Astrocyte (in vitro differentiated cells and primary cell): Measurements from ENCODE around the gene GTF2IRD1. TPM values are rescaled to one million over a fixed set of nuclear protein-coding genes. Genes with fewer than 3 reads are reported as not detected.
"Not testable (repeated sequence)": the region's sequence is repeated elsewhere in the genome, so short reads cannot be mapped to it uniquely, and the experiment has no call there.

Source experiments
- DNase-seq: peaks from one replicate; pipeline ENCODE4 v3.0.0-alpha.2; 2010; ENCODE audit warnings: low read depth
- FAIRE-seq: peaks from 2 replicates; lab custom pipeline; 2011; peaks lifted over from hg19 to GRCh38; lab: Jason Lieb, UNC
- H2AFZ ChIP-seq: 2 replicates; pipeline ENCODE4 v1.6.0; 2012; ENCODE audit warnings: low read depth, low read length, inconsistent platforms
- H3K27ac ChIP-seq: 2 replicates; pipeline ENCODE4 v1.5.1; 2011; ENCODE audit warnings: low read depth, low read length, inconsistent platforms
- H3K27me3 ChIP-seq: 2 replicates; pipeline ENCODE4 v1.6.0; 2011; ENCODE audit warnings: low read length, inconsistent platforms; ENCODE audit not compliant: insufficient read depth
- H3K36me3 ChIP-seq: 2 replicates; pipeline ENCODE4 v1.5.1; 2011; ENCODE audit warnings: low read length, inconsistent platforms; ENCODE audit not compliant: insufficient read depth
- H3K4me1 ChIP-seq: 2 replicates; pipeline ENCODE4 v1.5.1; 2011; ENCODE audit warnings: low read length, inconsistent platforms; ENCODE audit not compliant: insufficient read depth
- H3K4me2 ChIP-seq: 2 replicates; pipeline ENCODE4 v1.6.0; 2012; ENCODE audit warnings: low read length, inconsistent platforms
- H3K4me3 ChIP-seq: 2 replicates; pipeline ENCODE4 v1.5.1; 2011; ENCODE audit warnings: low read depth, mild to moderate bottlenecking, low read length, inconsistent platforms; ENCODE audit not compliant: insufficient read depth
- H3K79me2 ChIP-seq: 2 replicates; pipeline ENCODE4 v1.6.0; 2012; ENCODE audit warnings: mild to moderate bottlenecking, low read length, inconsistent platforms; ENCODE audit not compliant: insufficient read depth
- H3K9ac ChIP-seq: 2 replicates; pipeline ENCODE4 v1.6.0; 2012; ENCODE audit warnings: mild to moderate bottlenecking, low read length, inconsistent platforms
- H3K9me3 ChIP-seq: 2 replicates; pipeline ENCODE4 v1.5.1; 2012; ENCODE audit warnings: low read depth, mild to moderate bottlenecking, low read length, inconsistent platforms; ENCODE audit not compliant: insufficient read depth
- H4K20me1 ChIP-seq: 2 replicates; pipeline ENCODE4 v1.6.0; 2012; ENCODE audit warnings: low read length, inconsistent platforms; ENCODE audit not compliant: insufficient read depth
- H3K27ac Mint-ChIP-seq: one replicate; pipeline ENCODE4 v1.8.0; 2021; ENCODE audit warnings: mild to moderate bottlenecking, mixed read lengths; ENCODE audit not compliant: unreplicated experiment
- H3K27me3 Mint-ChIP-seq: one replicate; pipeline ENCODE4 v1.8.0; 2021; ENCODE audit warnings: low read depth, mixed read lengths; ENCODE audit not compliant: unreplicated experiment
- H3K36me3 Mint-ChIP-seq: one replicate; pipeline ENCODE4 v1.8.0; 2021; ENCODE audit warnings: low read depth, mixed read lengths; ENCODE audit not compliant: unreplicated experiment
- H3K4me1 Mint-ChIP-seq: one replicate; pipeline ENCODE4 v1.8.0; 2021; ENCODE audit warnings: low read depth, mixed read lengths; ENCODE audit not compliant: unreplicated experiment
- H3K4me3 Mint-ChIP-seq: one replicate; pipeline ENCODE4 v1.8.0; 2021; ENCODE audit warnings: mild to moderate bottlenecking, moderate library complexity, mixed read lengths; ENCODE audit not compliant: unreplicated experiment
- H3K9me3 Mint-ChIP-seq: one replicate; pipeline ENCODE4 v1.8.0; 2021; ENCODE audit warnings: mild to moderate bottlenecking, mixed read lengths; ENCODE audit not compliant: unreplicated experiment
- EZH2 ChIP-seq: IDR thresholded peaks from 2 replicates; pipeline ENCODE4 v1.6.1; 2012; ENCODE audit warnings: mild to moderate bottlenecking, low read length, inconsistent platforms; ENCODE audit not compliant: insufficient read depth
- total RNA-seq: library from RNA; stranded (reverse); gene quantifications from 2 replicates; pipeline ENCODE4 v1.2.1, GENCODE V29; 2021
- TF ChIP-seq, protein P1 (sequence below): IDR thresholded peaks from 2 replicates; pipeline ENCODE4 v1.5.1; 2011; ENCODE audit warnings: low read depth, mild to moderate bottlenecking, inconsistent platforms, low read length, moderate library complexity; ENCODE audit not compliant: insufficient read depth

The GTF2IRD1 gene
- total RNA-seq, 1 donor from 2014 or later = 19.3 TPM

DNA sequence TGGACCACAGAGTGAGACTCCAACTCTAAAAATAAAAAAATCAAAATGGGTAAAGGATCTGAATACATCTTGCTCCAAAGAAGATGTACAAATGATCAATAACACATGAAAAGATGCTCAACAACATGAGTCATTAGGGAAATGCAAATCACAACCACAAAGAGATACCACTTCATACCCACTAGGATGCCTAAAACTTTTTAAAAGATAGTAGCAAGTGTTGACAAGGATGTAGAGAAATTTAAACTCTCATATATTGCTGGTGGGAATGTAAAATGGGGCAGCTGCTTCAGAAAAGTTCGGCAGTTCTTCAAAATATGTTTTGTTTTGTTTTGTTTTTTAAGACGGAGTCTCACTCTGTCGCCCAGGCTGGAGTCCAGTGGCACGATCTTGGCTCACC, 45.7 kb upstream of the GTF2IRD1 start:
- no peaks in the 10 kb centered on the region for H3K4me1 Mint-ChIP-seq
- peaks cover 6% of the 10 kb centered on the region for H3K36me3 ChIP-seq
- H3K4me2 ChIP-seq = no peak overlapping the region
- H3K4me1 ChIP-seq = no peaks in the 10 kb centered on the region
- peaks cover under 1% of the 10 kb centered on the region for H3K27me3 Mint-ChIP-seq
- no peak overlapping the region for H3K27ac Mint-ChIP-seq
- H2AFZ ChIP-seq = no peak overlapping the region
- H3K9me3 Mint-ChIP-seq = peaks cover 1% of the 10 kb centered on the region
- no peak overlapping the region for H3K9ac ChIP-seq
- no peaks in the 10 kb centered on the region for H3K79me2 ChIP-seq
- no peak for DNase-seq
- no peak for TF ChIP-seq EZH2
- TF ChIP-seq, protein P1, sequence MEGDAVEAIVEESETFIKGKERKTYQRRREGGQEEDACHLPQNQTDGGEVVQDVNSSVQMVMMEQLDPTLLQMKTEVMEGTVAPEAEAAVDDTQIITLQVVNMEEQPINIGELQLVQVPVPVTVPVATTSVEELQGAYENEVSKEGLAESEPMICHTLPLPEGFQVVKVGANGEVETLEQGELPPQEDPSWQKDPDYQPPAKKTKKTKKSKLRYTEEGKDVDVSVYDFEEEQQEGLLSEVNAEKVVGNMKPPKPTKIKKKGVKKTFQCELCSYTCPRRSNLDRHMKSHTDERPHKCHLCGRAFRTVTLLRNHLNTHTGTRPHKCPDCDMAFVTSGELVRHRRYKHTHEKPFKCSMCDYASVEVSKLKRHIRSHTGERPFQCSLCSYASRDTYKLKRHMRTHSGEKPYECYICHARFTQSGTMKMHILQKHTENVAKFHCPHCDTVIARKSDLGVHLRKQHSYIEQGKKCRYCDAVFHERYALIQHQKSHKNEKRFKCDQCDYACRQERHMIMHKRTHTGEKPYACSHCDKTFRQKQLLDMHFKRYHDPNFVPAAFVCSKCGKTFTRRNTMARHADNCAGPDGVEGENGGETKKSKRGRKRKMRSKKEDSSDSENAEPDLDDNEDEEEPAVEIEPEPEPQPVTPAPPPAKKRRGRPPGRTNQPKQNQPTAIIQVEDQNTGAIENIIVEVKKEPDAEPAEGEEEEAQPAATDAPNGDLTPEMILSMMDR = no peak
- no peak overlapping the region for H3K27ac ChIP-seq
- no peak overlapping the region for H3K4me3 Mint-ChIP-seq
- no peaks in the 10 kb centered on the region for H3K9me3 ChIP-seq
- no peak for FAIRE-seq
- no peak overlapping the region for H3K4me3 ChIP-seq
- no peaks in the 10 kb centered on the region for H4K20me1 ChIP-seq
- H3K36me3 Mint-ChIP-seq = peaks cover 4% of the 10 kb centered on the region
- H3K27me3 ChIP-seq = no peaks in the 10 kb centered on the region

- no peak for FAIRE-seq
- no peak overlapping the region for H2AFZ ChIP-seq
- TF ChIP-seq, protein P1 = no peak
- TF ChIP-seq EZH2 = no peak
Observed at GRCh38 chr7:74409571-74409970, 44.1 kb upstream of the GTF2IRD1 start.

GRCh38 chr7:74410772-74411171, 42.9 kb upstream of the GTF2IRD1 start:
- FAIRE-seq (no peak), DNase-seq (no peak)
- H3K9ac ChIP-seq = no peak overlapping the region
- H4K20me1 ChIP-seq = no peaks in the 10 kb centered on the region
- Mint-ChIP-seq H3K4me1 (no peaks in the 10 kb centered on the region), H3K36me3 (no peaks in the 10 kb centered on the region), H3K9me3 (no peaks in the 10 kb centered on the region), H3K27me3 (peaks cover 2% of the 10 kb centered on the region), H3K27ac (no peak overlapping the region), H3K4me3 (peak overlapping the region; percentile 20)
- no peaks in the 10 kb centered on the region for H3K79me2 ChIP-seq
- H3K36me3 ChIP-seq = no peaks in the 10 kb centered on the region
- H2AFZ ChIP-seq = no peak overlapping the region
- H3K4me2 ChIP-seq = no peak overlapping the region
- TF ChIP-seq, protein P1 = no peak
- TF ChIP-seq EZH2 = no peak
- no peaks in the 10 kb centered on the region for H3K4me1 ChIP-seq
- no peak overlapping the region for H3K4me3 ChIP-seq
- H3K9me3 ChIP-seq = no peaks in the 10 kb centered on the region
- H3K27ac ChIP-seq = no peak overlapping the region
- H3K27me3 ChIP-seq = no peaks in the 10 kb centered on the region

More at GRCh38 chr7:74409571-74409970, 44.1 kb upstream of the GTF2IRD1 start:
- no peak overlapping the region for H3K27ac Mint-ChIP-seq
- Histone ChIP-seq H3K9me3 (no peaks in the 10 kb centered on the region), H3K27ac (no peak overlapping the region), H3K4me2 (no peak overlapping the region), H3K4me3 (no peak overlapping the region), H4K20me1 (no peaks in the 10 kb centered on the region), H3K79me2 (no peaks in the 10 kb centered on the region), H3K9ac (no peak overlapping the region), H3K36me3 (peaks cover 2% of the 10 kb centered on the region), H3K4me1 (no peaks in the 10 kb centered on the region), H3K27me3 (no peaks in the 10 kb centered on the region)
- no peaks in the 10 kb centered on the region for H3K4me1 Mint-ChIP-seq
- peaks cover 1% of the 10 kb centered on the region for H3K9me3 Mint-ChIP-seq
- peaks cover 2% of the 10 kb centered on the region for H3K27me3 Mint-ChIP-seq
- H3K36me3 Mint-ChIP-seq = no peaks in the 10 kb centered on the region
- no peak for DNase-seq
- H3K4me3 Mint-ChIP-seq = no peak overlapping the region

DNA sequence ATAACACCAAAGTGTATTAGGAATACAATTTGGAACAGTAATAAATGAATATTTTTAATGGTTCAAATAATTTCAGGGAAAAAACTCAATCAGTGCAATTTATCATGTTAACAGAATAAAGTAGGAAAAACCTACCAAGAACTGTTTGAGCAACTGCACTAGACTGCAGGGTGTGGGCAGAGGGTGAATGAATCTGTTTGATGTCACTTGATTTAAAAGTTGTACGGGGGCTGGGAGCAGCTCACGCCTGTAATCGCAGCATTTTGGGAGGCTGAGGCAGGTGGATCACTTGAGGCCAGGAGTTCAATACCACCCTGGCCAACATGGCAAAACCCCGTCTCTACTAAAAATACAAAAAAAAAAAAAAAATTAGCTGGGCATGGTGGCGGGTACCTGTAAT, 42.1 kb upstream of the GTF2IRD1 start:
- not testable (repeated sequence) for H2AFZ ChIP-seq, H3K36me3 Mint-ChIP-seq, H3K36me3 ChIP-seq, H3K27me3 ChIP-seq, H3K9me3 ChIP-seq, FAIRE-seq, H3K27me3 Mint-ChIP-seq, H3K27ac Mint-ChIP-seq, H3K4me3 Mint-ChIP-seq, H3K27ac ChIP-seq, H3K9me3 Mint-ChIP-seq, DNase-seq, H3K79me2 ChIP-seq, H3K9ac ChIP-seq, H4K20me1 ChIP-seq, H3K4me1 ChIP-seq, H3K4me2 ChIP-seq, H3K4me3 ChIP-seq, H3K4me1 Mint-ChIP-seq
